PC-3 (cell line): Measurements from ENCODE around the gene DAO. TPM values are rescaled to one million over a fixed set of nuclear protein-coding genes. Genes with fewer than 3 reads are reported as not detected.

Experiments used
- ATAC-seq: fragments of 200-7000 bp; cut with Tn5 transposase; 2 replicates; pipeline ENCODE4 v1.9.1; 2020; ENCODE audit warnings: mild to moderate bottlenecking, moderate library complexity
- BruUV-seq: library from RNA; stranded (reverse); fragments of 400-500 nt; replicated peaks from 2 replicates; lab custom pipeline; 2021; lab: Mats Ljungman, UMichigan
- CTCF ChIA-PET: fragments of 300-600 bp; sonication (Branson Sonifier 250); formaldehyde crosslinking; loops from one replicate; lab custom pipeline; 2022; ENCODE audit warnings: antibody characterized with exemption; lab: Charles Lee
- POLR2A ChIA-PET: fragments of 300-600 bp; sonication (Branson Sonifier 250); formaldehyde crosslinking; loops from one replicate; lab custom pipeline; 2022; ENCODE audit warnings: antibody characterized with exemption; ENCODE audit not compliant: unreplicated experiment; lab: Charles Lee
- DNase-seq: peaks from one replicate; pipeline ENCODE4 v3.0.0-alpha.2; 2015
- H2AFZ ChIP-seq: fragments of 300-600 bp; sonication (generic); 2 replicates; pipeline ENCODE4 v1.6.0; 2016; ENCODE audit warnings: antibody characterized with exemption, low read length
- H3F3A ChIP-seq: fragments of 300-600 bp; sonication (generic); one replicate; pipeline ENCODE4 v1.6.0; 2017; ENCODE audit warnings: antibody characterized with exemption, low read length, control low read depth, mild to moderate bottlenecking; ENCODE audit not compliant: unreplicated experiment
- H3K27ac ChIP-seq: fragments of 300-600 bp; sonication (generic); 2 replicates; pipeline ENCODE4 v1.5.1; 2016; ENCODE audit warnings: mild to moderate bottlenecking, low read length
- H3K27me3 ChIP-seq: fragments of 300-600 bp; sonication (generic); 2 replicates; pipeline ENCODE4 v1.6.1; 2016; ENCODE audit warnings: low read length, mixed read lengths
- H3K36me3 ChIP-seq: fragments of 300-600 bp; sonication (generic); 2 replicates; pipeline ENCODE4 v1.6.1; 2016; ENCODE audit warnings: low read depth, mixed run types, low read length, mixed read lengths
- H3K4me1 ChIP-seq: fragments of 300-600 bp; sonication (generic); 2 replicates; pipeline ENCODE4 v1.5.1; 2016; ENCODE audit warnings: low read length; ENCODE audit not compliant: insufficient read depth
- H3K4me2 ChIP-seq: fragments of 300-600 bp; sonication (generic); 2 replicates; pipeline ENCODE4 v1.6.0; 2016; ENCODE audit warnings: low read length
- H3K4me3 ChIP-seq: fragments of 300-600 bp; sonication (generic); 2 replicates; pipeline ENCODE4 v1.5.1; 2016; ENCODE audit warnings: mild to moderate bottlenecking, low read length, mixed read lengths
- H3K79me2 ChIP-seq: fragments of 300-600 bp; sonication (generic); 2 replicates; pipeline ENCODE4 v1.6.1; 2017; ENCODE audit warnings: low read length, mixed read lengths
- H3K9ac ChIP-seq: fragments of 300-600 bp; sonication (generic); 2 replicates; pipeline ENCODE4 v1.6.0; 2016; ENCODE audit warnings: mild to moderate bottlenecking, low read length
- H3K9me2 ChIP-seq: fragments of 300-600 bp; sonication (generic); replicated peaks from 2 replicates; pipeline ENCODE4 v1.6.1; 2016; ENCODE audit warnings: mixed run types, low read length, mixed read lengths
- H3K9me3 ChIP-seq: fragments of 300-600 bp; sonication (generic); 2 replicates; pipeline ENCODE4 v1.6.1; 2016; ENCODE audit warnings: low read length, mixed read lengths
- H4K20me1 ChIP-seq: fragments of 300-600 bp; sonication (generic); 2 replicates; pipeline ENCODE4 v1.6.1; 2016; ENCODE audit warnings: low read length, mixed read lengths
- EZH2 ChIP-seq: fragments of 300-600 bp; sonication (generic); IDR thresholded peaks from one replicate; pipeline ENCODE4 v1.6.1; 2017; ENCODE audit warnings: antibody characterized with exemption, mild to moderate bottlenecking, low read length; ENCODE audit not compliant: unreplicated experiment
- EZH2phosphoT487 ChIP-seq: fragments of 300-600 bp; sonication (generic); IDR thresholded peaks from 2 replicates; pipeline ENCODE4 v1.6.1; 2018; ENCODE audit warnings: mild to moderate bottlenecking, antibody characterized with exemption, low read length, borderline replicate concordance
- intact Hi-C: fragments of 100-400 bp; cut with micrococcal nuclease; formaldehyde crosslinking; loops from 2 replicates; pipeline ENCODE4 v1.9.0; 2023
- total RNA-seq: library from RNA; depleted of rRNA; stranded (reverse); fragments of >200 nt; gene quantifications from 2 replicates; pipeline ENCODE4 v1.2.3, GENCODE V29; 2014
- TF ChIP-seq, protein P1 (sequence below): fragments of 300-600 bp; sonication (generic); conservative IDR thresholded peaks from 2 replicates; pipeline ENCODE4 v1.5.1; 2017; ENCODE audit warnings: antibody characterized with exemption, low read depth, mild to moderate bottlenecking, low read length

The DAO gene
- total RNA-seq, 1 experiment from 2014 or later: not detected

DNA sequence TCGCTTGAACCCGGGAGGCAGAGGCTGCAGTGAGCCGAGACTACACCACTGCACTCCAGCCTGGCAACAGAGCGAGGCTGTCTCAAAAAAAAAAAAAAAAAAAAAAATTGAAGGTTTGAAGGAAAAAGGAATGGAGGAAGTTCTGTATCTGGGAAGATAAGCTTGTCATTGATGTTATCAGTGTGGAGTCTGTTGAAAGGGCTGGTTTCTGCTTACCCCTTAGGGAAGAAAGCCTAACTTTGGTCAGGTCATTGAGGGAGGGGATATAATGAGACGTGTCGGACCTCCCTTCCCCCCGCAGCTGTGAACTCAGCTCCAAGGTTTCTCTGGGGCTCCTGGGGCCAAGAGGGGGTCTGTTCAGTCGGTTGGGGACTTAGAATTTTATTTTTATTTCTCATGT is 16.4 kb downstream of the DAO start:
- ChIA-PET CTCF (interaction anchor here (0.6 kb wide), 1 partner anchor 405 kb away, joined by 3 read pairs; no protein-coding TSS in a partner anchor), POLR2A (no interaction called here)
- no peak for TF ChIP-seq EZH2phosphoT487
- TF ChIP-seq, protein P1, sequence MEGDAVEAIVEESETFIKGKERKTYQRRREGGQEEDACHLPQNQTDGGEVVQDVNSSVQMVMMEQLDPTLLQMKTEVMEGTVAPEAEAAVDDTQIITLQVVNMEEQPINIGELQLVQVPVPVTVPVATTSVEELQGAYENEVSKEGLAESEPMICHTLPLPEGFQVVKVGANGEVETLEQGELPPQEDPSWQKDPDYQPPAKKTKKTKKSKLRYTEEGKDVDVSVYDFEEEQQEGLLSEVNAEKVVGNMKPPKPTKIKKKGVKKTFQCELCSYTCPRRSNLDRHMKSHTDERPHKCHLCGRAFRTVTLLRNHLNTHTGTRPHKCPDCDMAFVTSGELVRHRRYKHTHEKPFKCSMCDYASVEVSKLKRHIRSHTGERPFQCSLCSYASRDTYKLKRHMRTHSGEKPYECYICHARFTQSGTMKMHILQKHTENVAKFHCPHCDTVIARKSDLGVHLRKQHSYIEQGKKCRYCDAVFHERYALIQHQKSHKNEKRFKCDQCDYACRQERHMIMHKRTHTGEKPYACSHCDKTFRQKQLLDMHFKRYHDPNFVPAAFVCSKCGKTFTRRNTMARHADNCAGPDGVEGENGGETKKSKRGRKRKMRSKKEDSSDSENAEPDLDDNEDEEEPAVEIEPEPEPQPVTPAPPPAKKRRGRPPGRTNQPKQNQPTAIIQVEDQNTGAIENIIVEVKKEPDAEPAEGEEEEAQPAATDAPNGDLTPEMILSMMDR: no peak
- TF ChIP-seq EZH2: no peak
- Histone ChIP-seq H3K4me1 (no peaks in the 10 kb centered on the region), H3F3A (no peaks in the 10 kb centered on the region), H4K20me1 (no peaks in the 10 kb centered on the region), H3K79me2 (no peaks in the 10 kb centered on the region), H3K9me2 (no peaks in the 10 kb centered on the region; the same call in 1 of the 2 replicates), H3K4me2 (no peak overlapping the region), H2AFZ (no peak overlapping the region), H3K27ac (no peak overlapping the region), H3K9me3 (no peaks in the 10 kb centered on the region), H3K36me3 (no peaks in the 10 kb centered on the region), H3K4me3 (no peak overlapping the region), H3K9ac (no peak overlapping the region), H3K27me3 (peaks cover 47% of the 10 kb centered on the region)
- intact Hi-C loops: no loop called here
- DNase-seq (no peak), ATAC-seq (no peak)
- BruUV-seq: no TSS peak

DNA sequence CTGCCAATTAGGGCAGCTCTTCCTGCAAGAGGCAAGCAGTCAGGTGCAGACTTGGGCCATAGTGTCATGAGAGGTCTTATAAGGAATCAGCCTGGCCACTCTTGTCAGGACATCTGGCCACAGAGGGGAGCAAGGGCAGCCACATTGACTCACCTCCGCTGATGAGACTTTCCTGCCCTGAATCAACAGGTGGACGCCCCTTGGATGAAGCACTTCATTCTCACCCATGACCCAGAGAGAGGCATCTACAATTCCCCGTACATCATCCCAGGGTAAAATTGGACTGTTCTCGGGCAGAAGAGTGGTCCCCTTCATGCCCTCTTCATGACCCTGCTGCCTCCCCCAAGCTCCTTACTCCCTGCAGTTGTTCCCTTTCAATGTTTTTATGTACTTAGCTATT is 16.9 kb downstream of the DAO start:
- BruUV-seq: no TSS peak
- no peak overlapping the region for H3K27ac ChIP-seq
- TF ChIP-seq EZH2phosphoT487 (no peak), EZH2 (no peak)
- TF ChIP-seq, protein P1: no peak
- no peak overlapping the region for H2AFZ ChIP-seq
- H3K9me2 ChIP-seq: no peaks in the 10 kb centered on the region; the same call in 1 of the 2 replicates
- POLR2A ChIA-PET: no interaction called here
- H3K36me3 ChIP-seq: no peaks in the 10 kb centered on the region
- no peaks in the 10 kb centered on the region for H3F3A ChIP-seq
- CTCF ChIA-PET: interaction anchor here (0.6 kb wide), 1 partner anchor 404 kb away, joined by 3 read pairs; no protein-coding TSS in a partner anchor
- H3K79me2 ChIP-seq: no peaks in the 10 kb centered on the region
- H3K4me3 ChIP-seq: no peak overlapping the region
- H3K27me3 ChIP-seq: peaks cover 52% of the 10 kb centered on the region
- peak; percentile 27; the same call in 1 of the 2 replicates for ATAC-seq
- no peaks in the 10 kb centered on the region for H4K20me1 ChIP-seq
- no peak for DNase-seq
- no peak overlapping the region for H3K4me2 ChIP-seq
- no peak overlapping the region for H3K9ac ChIP-seq
- H3K4me1 ChIP-seq: no peaks in the 10 kb centered on the region
- no peaks in the 10 kb centered on the region for H3K9me3 ChIP-seq
- intact Hi-C loops: no loop called here

DNA sequence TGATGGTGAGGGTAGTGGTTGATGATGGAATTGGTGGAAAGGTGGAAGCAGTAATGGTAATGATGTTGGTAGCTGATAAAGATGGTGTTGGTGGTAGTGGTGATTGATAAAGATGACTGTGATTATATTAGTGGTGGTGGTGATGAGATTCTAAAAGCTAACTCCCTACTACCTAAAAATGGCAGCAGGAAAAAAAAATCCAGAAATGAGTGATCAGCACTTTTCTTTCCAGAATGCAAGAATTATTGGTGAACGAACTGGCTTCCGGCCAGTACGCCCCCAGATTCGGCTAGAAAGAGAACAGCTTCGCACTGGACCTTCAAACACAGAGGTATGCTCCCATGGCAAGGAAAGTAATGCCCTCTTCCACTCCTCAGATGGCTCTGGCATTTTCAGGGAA is 19.3 kb downstream of the DAO start:
- H4K20me1 ChIP-seq: no peaks in the 10 kb centered on the region
- no peak overlapping the region for H3K4me3 ChIP-seq
- H3K4me1 ChIP-seq: no peaks in the 10 kb centered on the region
- H3K36me3 ChIP-seq: no peaks in the 10 kb centered on the region
- DNase-seq (no peak), ATAC-seq (no peak)
- H2AFZ ChIP-seq: no peak overlapping the region
- peaks cover 42% of the 10 kb centered on the region for H3K27me3 ChIP-seq
- intact Hi-C loops: no loop called here
- ChIA-PET CTCF (no interaction called here), POLR2A (no interaction called here)
- no peak overlapping the region for H3K4me2 ChIP-seq
- no peaks in the 10 kb centered on the region for H3K79me2 ChIP-seq
- H3K9me2 ChIP-seq: no peaks in the 10 kb centered on the region; the same call in 1 of the 2 replicates
- H3F3A ChIP-seq: no peaks in the 10 kb centered on the region
- no peak overlapping the region for H3K27ac ChIP-seq
- H3K9me3 ChIP-seq: no peaks in the 10 kb centered on the region
- TF ChIP-seq, protein P1: no peak
- TF ChIP-seq EZH2phosphoT487 (no peak), EZH2 (no peak)
- H3K9ac ChIP-seq: no peak overlapping the region
- no TSS peak for BruUV-seq
